COLO668 (cell line): ENCODE measurements around the gene MFSD6L.

ENCODE experiments used
- DNase-seq: peaks from one replicate; lab custom pipeline; 2025; ENCODE audit not compliant: unreplicated experiment; lab: John Stamatoyannopoulos, UW

Gene MFSD6L

GRCh38 chr17:8793649-8794048, 5.5 kb downstream of the MFSD6L start:
- no peak for DNase-seq

- no peak for DNase-seq
Measured at GRCh38 chr17:8792646-8793045, 6.5 kb downstream of the MFSD6L start.

GRCh38 chr17:8791910-8792270, 7.3 kb downstream of the MFSD6L start:
- no peak for DNase-seq

GRCh38 chr17:8791248-8791909, 7.8 kb downstream of the MFSD6L start:
- no peak for DNase-seq

DNA sequence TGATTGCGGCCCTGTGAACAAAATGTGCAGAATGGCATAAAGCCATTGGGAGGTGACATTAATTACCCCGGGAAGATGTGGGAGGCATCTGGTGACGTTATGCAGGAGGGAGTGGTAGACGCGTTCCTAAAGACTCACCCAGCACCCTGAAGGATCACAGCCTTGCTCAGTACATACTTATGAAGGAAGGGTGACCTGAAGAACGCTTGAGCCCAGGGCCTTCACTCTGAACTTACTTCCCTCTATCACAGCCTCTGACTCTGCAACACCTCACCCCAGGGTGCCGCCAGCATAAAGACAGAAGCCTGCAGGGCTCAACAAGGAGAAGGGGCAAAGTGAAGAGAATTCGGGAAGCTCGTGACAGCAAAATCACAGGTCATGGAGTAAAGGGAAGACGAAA, 9.4 kb downstream of the MFSD6L start:
- DNase-seq, result no peak

DNA sequence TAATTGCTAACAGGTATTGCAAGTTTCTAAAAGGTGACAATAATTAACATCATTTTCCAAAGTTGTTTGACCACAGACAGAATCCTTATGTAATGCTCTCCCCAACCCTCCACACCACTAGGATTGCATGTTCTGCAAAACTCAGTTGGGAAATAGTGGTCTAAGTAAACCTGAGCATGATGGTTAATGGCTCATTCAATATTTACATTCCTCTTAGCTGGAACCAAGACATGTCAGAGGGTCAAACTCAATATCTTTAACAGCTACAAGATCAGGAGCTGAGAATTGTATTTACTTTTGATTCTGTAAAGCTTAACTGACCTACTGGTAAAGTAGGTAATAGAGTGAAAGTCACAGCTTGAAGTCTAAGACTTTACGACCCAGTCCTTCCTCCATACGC, 10.2 kb downstream of the MFSD6L start:
- DNase-seq, result no peak

GRCh38 chr17:8785547-8786413, 13.4 kb downstream of the MFSD6L start:
- DNase-seq, result peak; percentile 38

DNA sequence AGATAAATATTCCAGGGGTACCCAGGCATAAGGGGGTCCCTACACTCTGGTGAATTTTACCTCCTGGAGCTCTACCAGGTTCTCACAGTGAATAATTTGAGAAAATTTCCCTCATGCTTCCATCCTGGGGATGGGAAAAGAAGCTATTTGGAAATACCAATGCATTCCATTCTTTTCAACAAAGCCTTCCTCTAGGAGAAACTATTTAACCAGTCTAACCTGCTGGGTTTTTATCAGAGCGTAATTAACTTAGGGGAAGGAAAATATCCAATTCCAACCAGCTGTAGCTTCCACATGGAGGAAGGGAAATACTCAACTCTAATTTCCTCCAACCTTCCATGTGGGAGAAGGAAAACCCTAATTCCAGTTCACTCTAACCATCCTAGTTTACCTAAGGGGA, 17.0 kb downstream of the MFSD6L start:
- DNase-seq, result no peak

GRCh38 chr17:8781776-8782175, 17.4 kb downstream of the MFSD6L start:
- DNase-seq, result no peak

- DNase-seq, result no peak
Measured at GRCh38 chr17:8776881-8777280, 22.3 kb downstream of the MFSD6L start.

DNA sequence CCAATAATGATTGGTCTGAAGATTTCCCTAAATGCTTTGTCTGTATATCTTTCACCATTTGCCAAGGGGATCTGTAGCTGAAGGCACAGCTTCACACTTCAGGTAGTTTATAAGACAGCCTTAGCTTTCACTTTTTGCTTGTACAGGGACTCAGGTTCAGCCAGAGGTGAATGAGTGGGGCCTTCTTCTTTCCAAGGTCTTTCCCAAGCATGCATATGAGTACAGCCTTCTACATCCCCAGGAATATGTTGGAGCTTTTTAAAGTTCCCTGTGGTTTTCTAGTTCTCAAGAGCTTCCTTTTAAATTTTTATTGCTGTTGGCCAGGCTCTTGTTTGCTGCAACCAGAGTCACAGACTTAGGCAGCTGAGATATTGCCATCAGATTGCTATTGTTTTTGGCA, 22.9 kb downstream of the MFSD6L start:
- DNase-seq, result no peak

- no peak for DNase-seq
Measured at GRCh38 chr17:8766731-8767130, 32.4 kb downstream of the MFSD6L start.

GRCh38 chr17:8762012-8762411, 37.2 kb downstream of the MFSD6L start:
- no peak for DNase-seq

DNA sequence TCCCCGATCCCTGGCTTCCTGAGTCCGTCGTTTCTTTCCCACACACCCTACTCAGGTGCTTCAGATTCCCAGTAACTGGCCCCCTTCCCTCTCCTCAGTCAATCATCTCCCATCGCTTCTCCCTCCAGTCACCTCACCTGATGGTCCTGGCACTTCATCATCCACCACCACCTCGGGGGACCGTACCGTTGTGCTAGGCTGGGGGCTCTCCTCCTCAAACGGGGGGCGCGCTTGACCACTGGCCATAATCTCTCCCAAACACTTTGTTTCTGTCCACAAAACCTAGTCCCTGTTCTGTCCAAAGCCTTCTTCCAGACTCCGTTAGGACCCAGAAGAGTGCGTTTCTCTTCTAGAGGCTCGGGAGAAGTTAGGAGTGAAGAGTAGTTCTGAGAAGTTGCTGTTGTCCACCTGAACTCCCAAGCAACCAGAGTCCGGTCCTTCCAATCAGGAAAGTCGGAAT, 41.0 kb downstream of the MFSD6L start, which contains the start of gene SPDYE4:
Gene SPDYE4, minus strand, starts transcription at position 410 of the 460 bp plus-strand sequence. Its CDS starts 164 bp downstream, at position 246.
- DNase-seq, result no peak

- no peak for DNase-seq
Measured at GRCh38 chr17:8757189-8757588, 42.0 kb downstream of the MFSD6L start.

- DNase-seq, result no peak
Measured at GRCh38 chr17:8755590-8756255, 43.4 kb downstream of the MFSD6L start.

DNA sequence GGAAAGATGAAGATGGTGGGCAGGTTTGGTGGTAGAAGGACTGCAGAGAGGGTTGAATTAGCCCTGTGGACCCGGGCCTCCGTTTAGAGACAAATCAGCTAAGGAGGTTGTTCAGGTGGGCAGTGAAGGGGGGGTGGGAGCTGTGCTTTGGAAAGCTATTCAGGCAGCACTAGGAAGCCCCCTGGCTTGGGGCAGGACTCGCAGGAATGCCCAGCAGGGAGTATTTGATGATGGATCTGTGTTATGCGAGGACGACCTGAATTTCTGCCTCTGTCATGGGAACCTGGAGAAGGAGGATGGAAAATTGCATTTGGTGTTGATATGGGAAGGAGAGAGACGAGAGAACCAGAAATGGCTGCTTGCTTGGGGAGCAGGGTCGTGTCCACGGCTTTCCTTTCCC, 44.3 kb downstream of the MFSD6L start:
- DNase-seq, result no peak

DNA sequence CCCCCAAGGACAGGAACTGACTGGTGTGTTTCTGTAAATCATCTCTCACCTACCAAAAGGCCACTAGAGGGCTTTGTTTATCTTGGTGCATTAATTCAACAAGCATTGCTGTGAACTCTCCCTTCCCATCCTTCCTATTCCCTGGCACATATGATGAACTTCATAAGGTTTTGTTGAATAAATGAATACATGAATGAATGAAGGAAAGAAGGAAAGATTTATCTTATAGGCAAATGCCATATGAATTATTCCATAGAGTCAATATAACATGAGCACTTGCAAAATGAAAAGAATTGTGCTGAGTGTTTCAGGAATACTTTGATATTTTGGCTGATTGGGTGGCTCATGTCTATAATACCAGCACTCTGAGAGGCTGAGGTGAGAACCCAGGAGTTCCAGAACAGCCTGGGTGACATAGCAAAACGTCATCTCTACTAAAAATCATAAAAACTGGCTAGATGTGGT, 45.2 kb downstream of the MFSD6L start:
- no peak for DNase-seq

- DNase-seq, result no peak
Measured at GRCh38 chr17:8753136-8753975, 45.8 kb downstream of the MFSD6L start.

DNA sequence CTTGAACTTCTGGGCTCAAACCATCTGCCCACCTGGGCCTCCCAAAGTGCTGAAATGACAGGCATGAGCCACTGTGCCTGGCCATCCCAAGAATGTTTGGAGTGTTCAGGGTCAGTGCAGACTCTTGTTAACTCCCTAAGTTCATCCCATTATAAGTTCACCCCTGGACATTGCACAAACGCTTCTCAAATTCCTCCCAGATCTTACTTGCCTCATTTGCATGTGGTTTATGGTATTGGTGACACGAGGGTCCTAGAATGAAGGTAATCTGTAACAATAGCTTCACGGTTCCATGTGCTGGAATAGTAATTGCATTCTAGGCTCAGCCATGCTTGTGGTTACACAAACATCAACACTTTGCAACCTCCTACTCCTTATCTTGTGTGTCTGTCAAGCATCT, 49.5 kb downstream of the MFSD6L start:
- DNase-seq, result no peak

GRCh38 chr17:8747742-8748141, 51.4 kb downstream of the MFSD6L start:
- no peak for DNase-seq
